ENCODE measurements around the gene RPL14. TPM values are rescaled to one million over a fixed set of nuclear protein-coding genes. Genes with fewer than 3 reads are reported as not detected.
"Not testable (repeated sequence)": the region's sequence is repeated elsewhere in the genome, so short reads cannot be mapped to it uniquely, and the experiment has no call there.

The RPL14 gene
- total RNA-seq: 277 and 317 TPM in 2 replicates

GRCh38 chr3:40456940-40457823 lies at the start of gene RPL14:
RPL14 (plus strand) TSS chr3:40457339; CDS start chr3:40457472, 133 bp downstream.
- DNase-seq (ENCODE audit: low read depth in 2 of 2): peak; percentile 98

GRCh38 chr3:40407611-40408010 lies 49.5 kb upstream of the RPL14 start:
- DNase-seq (ENCODE audit: low read depth in 2 of 2): no peak

GRCh38 chr3:40414270-40414669 lies 42.9 kb upstream of the RPL14 start:
- no peak for DNase-seq (ENCODE audit: low read depth in 2 of 2)

GRCh38 chr3:40417845-40418543 lies 39.1 kb upstream of the RPL14 start:
- DNase-seq (ENCODE audit: low read depth in 2 of 2): no peak

- DNase-seq (ENCODE audit: low read depth in 2 of 2): no peak
Observed at GRCh38 chr3:40422861-40423260, 34.3 kb upstream of the RPL14 start.

- no peak for DNase-seq (ENCODE audit: low read depth in 2 of 2)
Observed at GRCh38 chr3:40427045-40427669, 30.0 kb upstream of the RPL14 start.

- no peak for DNase-seq (ENCODE audit: low read depth in 2 of 2)
Observed at GRCh38 chr3:40432793-40433192, 24.3 kb upstream of the RPL14 start.

- DNase-seq (ENCODE audit: low read depth in 2 of 2): peak in 1 of 2 donors; percentile 12
Observed at GRCh38 chr3:40437889-40438288, 19.2 kb upstream of the RPL14 start.

GRCh38 chr3:40445062-40445461 lies 12.1 kb upstream of the RPL14 start:
- no peak for DNase-seq (ENCODE audit: low read depth in 2 of 2)

- no peak for DNase-seq (ENCODE audit: low read depth in 2 of 2)
Observed at GRCh38 chr3:40445880-40446279, 11.3 kb upstream of the RPL14 start.

- DNase-seq (ENCODE audit: low read depth in 2 of 2): no peak
Observed at GRCh38 chr3:40450438-40450837, 6.7 kb upstream of the RPL14 start.

- no peak for DNase-seq (ENCODE audit: low read depth in 2 of 2)
Observed at GRCh38 chr3:40451551-40451950, 5.6 kb upstream of the RPL14 start.

- no peak for DNase-seq (ENCODE audit: low read depth in 2 of 2)
Observed at GRCh38 chr3:40452057-40452456, 5.1 kb upstream of the RPL14 start.

GRCh38 chr3:40452562-40452875 lies 4.6 kb upstream of the RPL14 start:
- DNase-seq (ENCODE audit: low read depth in 2 of 2): no peak

GRCh38 chr3:40452876-40453730 lies 4.0 kb upstream of the RPL14 start:
- DNase-seq (ENCODE audit: low read depth in 2 of 2): peak; percentile 99

- DNase-seq (ENCODE audit: low read depth in 2 of 2): no peak
Observed at GRCh38 chr3:40453933-40454332, 3.2 kb upstream of the RPL14 start.

GRCh38 chr3:40455328-40455727 lies 1.8 kb upstream of the RPL14 start:
- DNase-seq (ENCODE audit: low read depth in 2 of 2): no peak

GRCh38 chr3:40456279-40456939 lies 730 bp upstream of the RPL14 start:
- no peak for DNase-seq (ENCODE audit: low read depth in 2 of 2)

GRCh38 chr3:40458473-40458872 lies 1.3 kb downstream of the RPL14 start:
- DNase-seq (ENCODE audit: low read depth in 2 of 2): no peak

GRCh38 chr3:40460481-40460880 lies 3.3 kb downstream of the RPL14 start:
- not testable (repeated sequence) for DNase-seq (ENCODE audit: low read depth in 2 of 2)

GRCh38 chr3:40461161-40461560 lies 4.0 kb downstream of the RPL14 start:
- no peak for DNase-seq (ENCODE audit: low read depth in 2 of 2)

Measured in lung microvascular endothelial cell (primary cell).